Adrenal gland (tissue), 5 donors: ENCODE data around the gene FAM174C.

Experiments used
- CTCF ChIP-seq, 6 experiments: fragments of 450-650 bp in 4 of 6; fragments of 200-600 bp in 2 of 6; sonication (generic) in 1 of 6; IDR thresholded peaks; 1 replicate in 5 of 6; 2 replicates in 1 of 6; pipeline versions ENCODE4 v1.5.1 to v1.8.0; 2016 to 2021; ENCODE audit warnings: antibody characterized with exemption in 6 of 6, mild to moderate bottlenecking in 2 of 6, moderate library complexity in 1 of 6
- POLR2A ChIP-seq, 2 donors: fragments of 450-650 bp; IDR thresholded peaks; one replicate each; pipeline ENCODE4 v1.6.1; 2017; ENCODE audit warnings: antibody characterized with exemption in 2 of 2, mild to moderate bottlenecking in 2 of 2, moderate library complexity in 1 of 2
- donor health status: DM: no; HTN: no; CAD: no.

GRCh38 chr19:1325568-1326294 lies 50.4 kb downstream of the FAM174C start:
- TF ChIP-seq POLR2A (IDR thresholded peaks at IDR 0.05) (no peak), CTCF (IDR thresholded peaks at IDR 0.05) (no peak)
